SU-DHL-6 (cell line): Measurements from ENCODE around the gene PKHD1.

Experiments
- H2AFZ ChIP-seq: fragments of 200-600 bp; sonication (generic); 2 replicates; pipeline ENCODE4 v1.6.1; 2014; ENCODE audit warnings: low read depth, mild to moderate bottlenecking, moderate library complexity, mixed read lengths, antibody characterized with exemption, low read length; ENCODE audit not compliant: severe bottlenecking
- H3F3A ChIP-seq: fragments of 200-600 bp; shearing (Covaris generic); 2 replicates; pipeline ENCODE4 v1.6.0; 2016; ENCODE audit warnings: antibody characterized with exemption, mild to moderate bottlenecking; ENCODE audit not compliant: insufficient read depth
- H3K27ac ChIP-seq: fragments of 200-600 bp; sonication (generic); 2 replicates; pipeline ENCODE4 v1.5.1; 2016; ENCODE audit warnings: low read depth, mild to moderate bottlenecking, low read length, moderate library complexity, mixed read lengths
- H3K27me3 ChIP-seq: fragments of 200-600 bp; sonication (generic), shearing (Covaris generic); 2 replicates; pipeline ENCODE4 v1.6.0; 2014; ENCODE audit warnings: mild to moderate bottlenecking, low read length
- H3K36me3 ChIP-seq: fragments of 200-600 bp; sonication (generic); 2 replicates; pipeline ENCODE4 v1.6.1; 2014; ENCODE audit warnings: mild to moderate bottlenecking, low read length, mixed read lengths
- H3K4me2 ChIP-seq: fragments of 300-600, 200-600 bp; shearing (Covaris generic), sonication (generic); 2 replicates; pipeline ENCODE4 v1.6.0; 2014; ENCODE audit warnings: low read length, low read depth, mild to moderate bottlenecking; ENCODE audit not compliant: poor library complexity, severe bottlenecking
- H3K4me3 ChIP-seq: fragments of 200-600 bp; sonication (generic); 2 replicates; pipeline ENCODE4 v1.5.1; 2014; ENCODE audit warnings: antibody characterized with exemption, low read length, mild to moderate bottlenecking, mixed read lengths; ENCODE audit not compliant: insufficient read depth, poor library complexity, severe bottlenecking
- H3K79me2 ChIP-seq: fragments of 200-600 bp; sonication (generic); 2 replicates; pipeline ENCODE4 v1.6.1; 2014; ENCODE audit warnings: mild to moderate bottlenecking, low read length, moderate library complexity; ENCODE audit not compliant: insufficient read depth
- H3K9ac ChIP-seq: fragments of 200-600 bp; sonication (generic); 2 replicates; pipeline ENCODE4 v1.7.0; 2014; ENCODE audit warnings: mild to moderate bottlenecking, low read length
- H3K9me2 ChIP-seq: fragments of 200-600 bp; sonication (generic); replicated peaks from 2 replicates; pipeline ENCODE4 v1.6.1; 2014; ENCODE audit warnings: low read length; ENCODE audit not compliant: insufficient read depth
- H3K9me3 ChIP-seq: fragments of 200-600 bp; sonication (generic); 2 replicates; pipeline ENCODE4 v1.6.1; 2014; ENCODE audit warnings: low read length, mixed read lengths; ENCODE audit not compliant: insufficient read depth
- H4K20me1 ChIP-seq: fragments of 200-600 bp; sonication (generic); 2 replicates; pipeline ENCODE4 v1.6.1; 2014; ENCODE audit warnings: low read depth, mild to moderate bottlenecking, antibody characterized with exemption, low read length, moderate library complexity, mixed read lengths
- EZH2phosphoT487 ChIP-seq: fragments of 200-600 bp; sonication (generic), shearing (Covaris generic); conservative IDR thresholded peaks from 2 replicates; pipeline ENCODE4 v1.6.1; 2018; ENCODE audit warnings: mild to moderate bottlenecking, antibody characterized with exemption, low read length, moderate library complexity, mixed read lengths
- TF ChIP-seq, protein P1 (sequence below): fragments of 200-600 bp; sonication (generic); IDR thresholded peaks from one replicate; pipeline ENCODE4 v1.5.1; 2017; ENCODE audit warnings: antibody characterized with exemption, mild to moderate bottlenecking, low read length, moderate library complexity; ENCODE audit not compliant: insufficient read depth, poor library complexity, severe bottlenecking

Gene PKHD1

DNA sequence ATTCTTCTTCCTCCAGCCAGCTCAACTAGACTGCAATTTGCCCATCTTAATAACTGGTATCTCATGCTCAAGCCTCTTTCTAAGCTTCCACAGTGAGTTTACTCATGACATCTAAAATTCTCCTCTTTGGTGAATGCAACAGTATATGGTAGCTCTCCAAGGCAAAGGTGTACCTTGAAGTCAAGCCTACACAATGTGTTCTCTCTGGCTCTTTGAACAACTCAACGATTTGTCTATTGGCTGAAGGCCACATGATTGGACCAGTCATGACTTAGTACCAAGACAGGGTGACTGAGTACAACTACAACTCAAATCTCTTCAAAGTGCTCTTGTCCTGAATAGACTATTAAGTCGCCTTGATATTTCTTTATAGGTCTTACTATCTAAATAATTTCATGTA lies 199.6 kb downstream of the PKHD1 start:
- Histone ChIP-seq H3K4me3 (no peak overlapping the region), H2AFZ (no peak overlapping the region), H3K36me3 (no peaks in the 10 kb centered on the region), H3F3A (no peaks in the 10 kb centered on the region), H3K9ac (no peak overlapping the region), H3K4me2 (no peak overlapping the region), H4K20me1 (no peaks in the 10 kb centered on the region), H3K9me2 (no peaks in the 10 kb centered on the region), H3K79me2 (no peaks in the 10 kb centered on the region), H3K27me3 (peaks cover 3% of the 10 kb centered on the region; the same call in 1 of the 2 replicates), H3K27ac (no peak overlapping the region), H3K9me3 (no peaks in the 10 kb centered on the region)
- TF ChIP-seq EZH2phosphoT487: no peak

DNA sequence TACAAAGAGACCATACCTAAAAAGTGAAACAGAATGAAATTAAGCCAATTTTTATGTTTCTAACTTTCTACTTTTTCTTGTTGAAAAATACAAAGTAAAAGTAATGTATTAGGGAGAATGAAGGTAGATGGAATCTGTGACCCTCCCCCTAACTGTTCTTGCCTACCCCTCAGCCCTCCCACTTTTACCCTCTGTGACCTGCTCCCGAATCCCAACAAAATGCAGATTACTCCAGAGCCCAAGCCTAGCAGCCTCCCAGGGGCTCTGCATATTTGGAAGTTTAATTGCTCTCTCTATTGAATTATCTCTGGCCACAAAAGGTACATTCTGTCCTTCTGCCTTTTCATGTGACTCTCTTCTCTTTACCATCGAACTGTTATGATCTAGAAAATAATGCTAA lies 201.5 kb downstream of the PKHD1 start:
- no peaks in the 10 kb centered on the region for H3K9me3 ChIP-seq

DNA sequence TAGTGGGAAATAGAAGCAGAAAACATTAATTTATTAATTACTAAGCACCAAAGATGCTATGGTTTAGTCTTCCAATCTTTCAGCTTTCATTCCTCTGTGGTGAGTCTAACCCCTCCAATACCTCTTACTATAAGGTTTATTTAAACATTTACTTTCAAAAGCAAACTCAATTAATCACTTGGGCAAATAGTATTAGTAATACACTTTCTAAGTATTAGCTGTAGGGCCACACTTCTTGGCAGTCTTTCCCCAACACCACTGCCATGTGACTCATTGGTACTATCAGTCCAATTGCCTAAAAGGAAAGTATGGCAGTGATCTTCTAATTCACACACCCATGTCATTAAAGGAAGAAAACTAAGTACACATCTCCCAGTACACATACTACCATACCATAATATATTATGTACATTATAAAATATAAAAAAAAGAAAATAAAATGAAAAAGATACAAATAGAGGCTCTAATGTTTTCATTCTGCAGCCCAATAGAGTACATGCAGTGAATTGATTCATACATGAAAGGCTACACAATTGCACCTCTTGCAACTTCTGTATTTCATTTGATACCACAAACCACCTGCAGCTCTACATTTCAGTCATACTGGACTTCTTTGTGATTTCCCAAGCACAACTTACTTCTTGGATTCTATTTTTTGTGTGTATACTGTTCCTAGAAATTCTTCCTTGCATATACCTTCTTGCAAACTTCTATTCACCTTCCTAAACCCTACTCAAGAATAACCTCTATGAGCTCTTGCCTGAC lies 218.6 kb downstream of the PKHD1 start:
- no peaks in the 10 kb centered on the region for H3K9me2 ChIP-seq
- H3K36me3 ChIP-seq: no peaks in the 10 kb centered on the region
- H3K4me3 ChIP-seq: no peak overlapping the region
- H3K9ac ChIP-seq: no peak overlapping the region
- no peaks in the 10 kb centered on the region for H3F3A ChIP-seq
- H4K20me1 ChIP-seq: no peaks in the 10 kb centered on the region
- no peaks in the 10 kb centered on the region for H3K9me3 ChIP-seq
- no peak overlapping the region for H2AFZ ChIP-seq
- no peak overlapping the region for H3K27ac ChIP-seq
- no peaks in the 10 kb centered on the region for H3K79me2 ChIP-seq
- H3K4me2 ChIP-seq: no peak overlapping the region
- H3K27me3 ChIP-seq: no peaks in the 10 kb centered on the region
- TF ChIP-seq EZH2phosphoT487: no peak
- TF ChIP-seq, protein P1, sequence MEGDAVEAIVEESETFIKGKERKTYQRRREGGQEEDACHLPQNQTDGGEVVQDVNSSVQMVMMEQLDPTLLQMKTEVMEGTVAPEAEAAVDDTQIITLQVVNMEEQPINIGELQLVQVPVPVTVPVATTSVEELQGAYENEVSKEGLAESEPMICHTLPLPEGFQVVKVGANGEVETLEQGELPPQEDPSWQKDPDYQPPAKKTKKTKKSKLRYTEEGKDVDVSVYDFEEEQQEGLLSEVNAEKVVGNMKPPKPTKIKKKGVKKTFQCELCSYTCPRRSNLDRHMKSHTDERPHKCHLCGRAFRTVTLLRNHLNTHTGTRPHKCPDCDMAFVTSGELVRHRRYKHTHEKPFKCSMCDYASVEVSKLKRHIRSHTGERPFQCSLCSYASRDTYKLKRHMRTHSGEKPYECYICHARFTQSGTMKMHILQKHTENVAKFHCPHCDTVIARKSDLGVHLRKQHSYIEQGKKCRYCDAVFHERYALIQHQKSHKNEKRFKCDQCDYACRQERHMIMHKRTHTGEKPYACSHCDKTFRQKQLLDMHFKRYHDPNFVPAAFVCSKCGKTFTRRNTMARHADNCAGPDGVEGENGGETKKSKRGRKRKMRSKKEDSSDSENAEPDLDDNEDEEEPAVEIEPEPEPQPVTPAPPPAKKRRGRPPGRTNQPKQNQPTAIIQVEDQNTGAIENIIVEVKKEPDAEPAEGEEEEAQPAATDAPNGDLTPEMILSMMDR: no peak

More for the DNA sequence above, 201.5 kb downstream of the PKHD1 start:
- Histone ChIP-seq H3F3A (no peaks in the 10 kb centered on the region), H3K9ac (no peak overlapping the region), H3K9me2 (no peaks in the 10 kb centered on the region), H3K36me3 (no peaks in the 10 kb centered on the region), H3K4me2 (no peak overlapping the region), H3K4me3 (no peak overlapping the region), H3K27me3 (peaks cover 3% of the 10 kb centered on the region; the same call in 1 of the 2 replicates), H4K20me1 (no peaks in the 10 kb centered on the region), H3K79me2 (no peaks in the 10 kb centered on the region), H3K27ac (no peak overlapping the region), H2AFZ (no peak overlapping the region)
- no peak for TF ChIP-seq EZH2phosphoT487
- TF ChIP-seq, protein P1: no peak

DNA sequence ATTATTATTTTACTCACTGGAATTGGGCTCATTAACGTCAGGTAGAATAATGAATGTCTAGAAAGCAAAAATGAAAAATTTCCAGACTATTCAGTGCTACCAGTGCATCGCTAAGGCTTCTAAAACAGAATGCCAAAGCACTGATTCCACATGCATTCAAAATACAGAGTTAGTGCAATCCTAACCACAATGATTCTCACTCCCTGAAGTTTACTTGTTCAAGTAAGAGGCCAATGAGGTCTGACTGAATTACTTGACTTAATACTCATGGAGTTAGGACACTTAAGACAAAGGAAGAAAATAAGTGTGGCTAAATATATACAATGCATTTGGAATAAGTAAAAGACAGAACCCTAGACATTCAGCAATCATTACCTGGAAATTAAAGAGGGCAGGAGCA lies 220.5 kb downstream of the PKHD1 start:
- H3F3A ChIP-seq: no peaks in the 10 kb centered on the region
- H3K9ac ChIP-seq: no peak overlapping the region
- no peaks in the 10 kb centered on the region for H3K27me3 ChIP-seq
- no peaks in the 10 kb centered on the region for H3K9me3 ChIP-seq
- no peak overlapping the region for H3K27ac ChIP-seq
- no peaks in the 10 kb centered on the region for H3K79me2 ChIP-seq
- no peak overlapping the region for H2AFZ ChIP-seq
- H3K4me2 ChIP-seq: no peak overlapping the region
- no peak overlapping the region for H3K4me3 ChIP-seq
- no peaks in the 10 kb centered on the region for H4K20me1 ChIP-seq
- no peak for TF ChIP-seq EZH2phosphoT487
- TF ChIP-seq, protein P1: no peak
- H3K9me2 ChIP-seq: no peaks in the 10 kb centered on the region
- no peaks in the 10 kb centered on the region for H3K36me3 ChIP-seq
